ENCODE data around the gene TUBGCP6. TPM values are rescaled to one million over a fixed set of nuclear protein-coding genes. Genes with fewer than 3 reads are reported as not detected.

The TUBGCP6 gene
- total RNA-seq, 1 donor from 2014 or later: 26.3 TPM

- Histone ChIP-seq H3K36me3 (ENCODE audit: insufficient read depth, low read length) (no peaks in the 10 kb centered on the region), H3K27ac (ENCODE audit: low read depth, low read length) (no peak within 1 kb of the TSS), H3K9me3 (ENCODE audit: insufficient read depth, low read depth, low read length) (no peaks in the 10 kb centered on the region), H3K27me3 (ENCODE audit: insufficient read depth, low read length) (peaks cover 8% of the 10 kb centered on the region), H3K4me1 (ENCODE audit: insufficient read depth, low read length) (no peaks in the 10 kb centered on the region), H2AFZ (ENCODE audit: low read depth, low read length) (peak within 1 kb of the TSS; percentile 71), H3K4me2 (ENCODE audit: low read length) (peak within 1 kb of the TSS; percentile 76), H3K9ac (ENCODE audit: low read length) (no peak within 1 kb of the TSS), H3K79me2 (ENCODE audit: insufficient read depth, low read length) (no peaks in the 10 kb centered on the region), H4K20me1 (ENCODE audit: insufficient read depth, low read length) (no peaks in the 10 kb centered on the region), H3K4me3 (ENCODE audit: insufficient read depth, low read depth, low read length) (peak within 1 kb of the TSS; percentile 48)
- peak within 1 kb of the TSS; percentile 83 for H3K4me3 Mint-ChIP-seq (ENCODE audit: unreplicated experiment)
- H3K27ac Mint-ChIP-seq (ENCODE audit: unreplicated experiment): peak within 1 kb of the TSS; percentile 34
- H3K36me3 Mint-ChIP-seq (ENCODE audit: low read depth, unreplicated experiment): no peaks in the 10 kb centered on the region
- H3K4me1 Mint-ChIP-seq (ENCODE audit: low read depth, unreplicated experiment): no peaks in the 10 kb centered on the region
- peaks cover 19% of the 10 kb centered on the region for H3K27me3 Mint-ChIP-seq (ENCODE audit: low read depth, unreplicated experiment)
- DNase-seq (ENCODE audit: low read depth) (no peak), FAIRE-seq (no peak)
- H3K9me3 Mint-ChIP-seq (ENCODE audit: unreplicated experiment): no peaks in the 10 kb centered on the region
- TF ChIP-seq CTCF (IDR thresholded peaks at IDR 0.05; ENCODE audit: insufficient read depth, low read depth, low read length): no peak
- TF ChIP-seq EZH2 (IDR thresholded peaks at IDR 0.05; ENCODE audit: insufficient read depth, low read length): peak; percentile 28
Observed at GRCh38 chr22:50170453-50171318, 74.1 kb downstream of the TUBGCP6 start, which contains the start of gene PANX2. PANX2 (plus strand) TSS chr22:50170731; CDS start chr22:50170731, 0 bp downstream.

- Mint-ChIP-seq H3K36me3 (ENCODE audit: low read depth, unreplicated experiment) (no peaks in the 10 kb centered on the region), H3K4me3 (ENCODE audit: unreplicated experiment) (no peak overlapping the region), H3K4me1 (ENCODE audit: low read depth, unreplicated experiment) (no peaks in the 10 kb centered on the region), H3K27me3 (ENCODE audit: low read depth, unreplicated experiment) (peaks cover 15% of the 10 kb centered on the region), H3K9me3 (ENCODE audit: unreplicated experiment) (peaks cover 1% of the 10 kb centered on the region), H3K27ac (ENCODE audit: unreplicated experiment) (no peak overlapping the region)
- DNase-seq (ENCODE audit: low read depth): no peak
- Histone ChIP-seq H3K36me3 (ENCODE audit: insufficient read depth, low read length) (no peaks in the 10 kb centered on the region), H3K4me2 (ENCODE audit: low read length) (peak overlapping the region; percentile 67), H3K9ac (ENCODE audit: low read length) (no peak overlapping the region), H3K9me3 (ENCODE audit: insufficient read depth, low read depth, low read length) (no peaks in the 10 kb centered on the region), H3K4me1 (ENCODE audit: insufficient read depth, low read length) (no peaks in the 10 kb centered on the region), H3K27ac (ENCODE audit: low read depth, low read length) (no peak overlapping the region), H2AFZ (ENCODE audit: low read depth, low read length) (no peak overlapping the region), H3K27me3 (ENCODE audit: insufficient read depth, low read length) (peaks cover 8% of the 10 kb centered on the region), H4K20me1 (ENCODE audit: insufficient read depth, low read length) (no peaks in the 10 kb centered on the region), H3K4me3 (ENCODE audit: insufficient read depth, low read depth, low read length) (no peak overlapping the region), H3K79me2 (ENCODE audit: insufficient read depth, low read length) (no peaks in the 10 kb centered on the region)
- FAIRE-seq: no peak
- TF ChIP-seq EZH2 (IDR thresholded peaks at IDR 0.05; ENCODE audit: insufficient read depth, low read length) (peak; percentile 33), CTCF (IDR thresholded peaks at IDR 0.05; ENCODE audit: insufficient read depth, low read depth, low read length) (no peak)
Observed at GRCh38 chr22:50169774-50170341, 75.0 kb downstream of the TUBGCP6 start.
